Small intestine (tissue), 7 donors: ENCODE results near the gene PDE10A. TPM values are rescaled to one million over a fixed set of nuclear protein-coding genes. Genes with fewer than 3 reads are reported as not detected.
"Not testable (repeated sequence)": the region's sequence is repeated elsewhere in the genome, so short reads cannot be mapped to it uniquely, and the experiment has no call there.

Experiments used
- DNase-seq, 2 donors: peaks; one replicate each; pipeline versions ENCODE4 v3.0.0 to v3.0.0-alpha.2; 2013
- FAIRE-seq: peaks from 2 replicates; lab custom pipeline; 2012; peaks lifted over from hg19 to GRCh38; lab: Jason Lieb, UNC
- H3K27ac ChIP-seq, 3 donors: one replicate each; pipeline ENCODE4 v1.5.1; 2013; ENCODE audit warnings: low read length in 2 of 3, mild to moderate bottlenecking in 2 of 3, control low read depth in 1 of 3, inconsistent platforms in 1 of 3, low read depth in 1 of 3, moderate library complexity in 1 of 3
- H3K27me3 ChIP-seq, 3 donors: one replicate each; pipeline ENCODE4 v1.6.1; 2013; ENCODE audit warnings: low read length in 3 of 3, inconsistent platforms in 1 of 3; ENCODE audit not compliant: control insufficient read depth in 3 of 3, insufficient read depth in 3 of 3
- H3K36me3 ChIP-seq, 3 donors: one replicate each; pipeline ENCODE4 v1.6.1; 2013; ENCODE audit warnings: low read length in 3 of 3, inconsistent platforms in 1 of 3, low read depth in 1 of 3, mild to moderate bottlenecking in 1 of 3, moderate library complexity in 1 of 3; ENCODE audit not compliant: control insufficient read depth in 3 of 3, insufficient read depth in 2 of 3
- H3K4me1 ChIP-seq, 3 donors: one replicate each; pipeline ENCODE4 v1.6.1; 2013; ENCODE audit warnings: low read length in 2 of 3, inconsistent platforms in 1 of 3, low read depth in 1 of 3, mild to moderate bottlenecking in 1 of 3, moderate library complexity in 1 of 3; ENCODE audit not compliant: control insufficient read depth in 3 of 3, insufficient read depth in 2 of 3
- H3K4me3 ChIP-seq, 3 donors: one replicate each; pipeline ENCODE4 v1.5.1; 2013; ENCODE audit warnings: low read length in 3 of 3, control low read depth in 1 of 3, inconsistent platforms in 1 of 3, low read depth in 1 of 3, mild to moderate bottlenecking in 1 of 3, moderate library complexity in 1 of 3
- H3K9me3 ChIP-seq, 2 donors: one replicate each; pipeline ENCODE4 v1.6.1; 2013; ENCODE audit warnings: low read depth in 1 of 2, low read length in 1 of 2; ENCODE audit not compliant: control insufficient read depth in 2 of 2, insufficient read depth in 1 of 2
- WGBS, 3 donors: extraction: QIAGEN DNeasy Blood & Tissue Kit; methylation state at CpG; one replicate each; pipeline ENCODE4 v1.1.7; 2013; 5-methylcytosine and 5-hydroxymethylcytosine counted together
- polyA plus RNA-seq, 4 donors: library from polyadenylated mRNA; stranded (reverse) in 3 of 4; unstranded in 1 of 4; fragments of 200-250 nt in 3 of 4; fragments of 120-200 nt in 1 of 4; gene quantifications; one replicate each; pipeline versions ENCODE4 v1.2.1 to v1.2.3, GENCODE V29; 2013
- donor health status: healthy with polysubstance abuse.
- donor health status: control.
- donor health status: control.
- donor health status: Bipolar disorder and iron deficiency.
- donor health status: healthy.

The PDE10A gene
- polyA plus RNA-seq, 4 donors, result 0.22 to 2.0 (median 0.90) TPM

DNA sequence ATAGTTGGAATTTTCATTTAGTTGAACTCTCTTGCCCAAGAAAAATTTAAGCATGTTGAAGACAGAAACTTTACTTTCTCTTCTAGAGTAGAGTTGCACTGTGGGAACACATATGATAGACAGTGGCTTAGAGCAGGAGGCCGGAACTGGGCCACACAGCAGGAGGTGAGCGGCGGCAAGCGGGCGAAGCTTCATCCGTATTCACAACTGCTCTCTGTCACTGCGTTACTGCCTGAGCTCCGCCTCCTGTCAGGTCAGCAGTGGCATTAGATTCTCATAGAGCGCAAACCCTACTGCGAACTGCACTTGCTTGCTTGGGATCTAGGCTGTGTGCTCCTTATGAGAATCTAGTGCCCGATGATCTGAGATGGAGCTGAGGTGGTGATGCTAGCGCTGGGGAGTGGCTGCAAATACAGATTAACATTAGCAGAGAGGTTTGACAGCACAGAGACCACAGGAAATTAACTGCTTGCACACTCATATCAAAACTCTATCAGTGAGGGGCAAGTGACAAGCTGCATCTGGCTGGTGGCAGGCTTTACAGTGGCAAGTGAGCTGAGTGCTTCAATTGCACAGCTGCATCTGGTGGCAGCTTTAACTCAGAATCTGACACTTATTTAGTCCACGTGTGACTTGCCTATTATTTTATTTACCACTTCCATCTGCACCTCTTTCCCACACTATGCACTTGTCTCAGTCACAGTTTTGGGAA, 178.7 kb downstream of the PDE10A start:
- no peak overlapping the region for H3K27ac ChIP-seq
- no peaks in the 10 kb centered on the region for H3K4me1 ChIP-seq
- FAIRE-seq, result no peak
- H3K27me3 ChIP-seq, result no peaks in the 10 kb centered on the region
- H3K9me3 ChIP-seq, result no peaks in the 10 kb centered on the region
- 84 to 90% (median 86%) methylated on average over 13 of the region's 13 CpGs for WGBS, 3 donors
- DNase-seq, result no peak
- no peak overlapping the region for H3K4me3 ChIP-seq
- no peaks in the 10 kb centered on the region for H3K36me3 ChIP-seq

DNA sequence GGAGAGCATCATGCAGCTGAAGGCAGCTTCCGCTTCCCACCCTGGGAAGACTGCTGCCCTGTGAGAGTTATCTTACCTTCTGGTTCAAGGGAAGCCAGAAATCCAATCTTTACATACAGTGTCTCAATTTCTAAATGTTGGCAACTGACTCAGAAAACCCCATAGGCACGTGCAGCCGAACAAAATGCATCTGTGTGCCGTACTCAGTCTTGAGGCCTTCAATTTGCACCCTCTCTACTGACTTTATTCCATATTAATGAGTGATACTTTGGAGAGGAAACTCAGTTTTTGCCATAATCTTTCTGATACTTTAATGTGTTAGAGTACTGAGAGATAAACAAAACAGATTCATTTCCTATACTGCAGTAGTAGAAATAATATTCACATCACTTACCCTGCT, 181.1 kb downstream of the PDE10A start:
- Histone ChIP-seq H3K27ac (no peak overlapping the region), H3K27me3 (no peaks in the 10 kb centered on the region), H3K4me3 (no peak overlapping the region), H3K36me3 (no peaks in the 10 kb centered on the region), H3K4me1 (no peaks in the 10 kb centered on the region), H3K9me3 (no peaks in the 10 kb centered on the region)
- 79 to 97% (median 88%) methylated on average over 4 of the region's 4 CpGs for WGBS, 3 donors
- no peak for FAIRE-seq
- DNase-seq, result no peak

DNA sequence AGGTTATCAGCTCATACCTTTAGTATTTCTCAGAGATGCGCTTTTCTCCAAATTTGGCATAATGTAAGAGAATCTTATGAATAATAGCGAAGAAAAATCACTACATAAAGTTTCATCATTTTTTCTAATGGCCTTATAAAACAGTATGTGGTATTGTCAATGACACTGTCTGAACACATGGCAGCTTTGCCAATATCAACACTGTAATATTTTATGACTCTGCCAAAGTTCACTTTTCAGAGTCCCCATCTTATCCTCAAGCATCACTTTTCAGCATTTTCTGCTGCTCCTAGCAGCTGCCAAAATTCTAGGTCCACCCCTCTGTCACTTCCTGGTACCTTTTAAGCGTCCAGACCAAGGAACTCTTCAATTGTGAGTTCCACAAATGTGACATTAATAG, 182.1 kb downstream of the PDE10A start:
- Histone ChIP-seq H3K9me3 (no peaks in the 10 kb centered on the region), H3K27me3 (no peaks in the 10 kb centered on the region), H3K4me1 (no peaks in the 10 kb centered on the region), H3K36me3 (no peaks in the 10 kb centered on the region), H3K4me3 (no peak overlapping the region), H3K27ac (no peak overlapping the region)
- DNase-seq (peak in 1 of 2 donors; percentile 4), FAIRE-seq (no peak)
- WGBS, 3 donors, result 16 to 52% (median 36%) methylated on average over 3 of the region's 3 CpGs

DNA sequence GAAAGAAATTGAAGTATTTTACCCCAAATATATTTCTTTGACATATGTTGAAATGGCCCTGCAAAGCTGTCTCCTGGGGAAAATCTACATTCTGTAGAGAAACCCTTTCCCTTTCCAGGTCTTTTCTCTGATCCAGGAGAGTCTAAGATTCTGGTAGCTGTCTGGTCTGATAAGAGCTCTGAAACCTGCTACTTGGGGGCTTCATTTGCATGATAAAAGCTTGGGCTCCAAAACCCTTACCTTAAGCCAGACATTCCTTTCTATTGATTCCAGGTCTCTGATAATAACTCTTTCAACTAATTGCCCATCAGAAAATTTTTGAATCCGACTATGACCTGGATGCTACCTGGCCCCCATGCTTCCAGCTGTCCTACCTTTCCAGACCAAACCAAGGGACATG, 184.5 kb downstream of the PDE10A start:
- no peak for DNase-seq
- H3K9me3 ChIP-seq, result no peaks in the 10 kb centered on the region
- H3K27ac ChIP-seq, result no peak overlapping the region
- no peaks in the 10 kb centered on the region for H3K27me3 ChIP-seq
- 93 to 100% (median 93%) methylated on average over 1 of the region's 1 CpG for whole genome bisulfite sequencing, 3 donors
- no peak for FAIRE-seq
- no peaks in the 10 kb centered on the region for H3K4me1 ChIP-seq
- no peak overlapping the region for H3K4me3 ChIP-seq
- H3K36me3 ChIP-seq, result no peaks in the 10 kb centered on the region

DNA sequence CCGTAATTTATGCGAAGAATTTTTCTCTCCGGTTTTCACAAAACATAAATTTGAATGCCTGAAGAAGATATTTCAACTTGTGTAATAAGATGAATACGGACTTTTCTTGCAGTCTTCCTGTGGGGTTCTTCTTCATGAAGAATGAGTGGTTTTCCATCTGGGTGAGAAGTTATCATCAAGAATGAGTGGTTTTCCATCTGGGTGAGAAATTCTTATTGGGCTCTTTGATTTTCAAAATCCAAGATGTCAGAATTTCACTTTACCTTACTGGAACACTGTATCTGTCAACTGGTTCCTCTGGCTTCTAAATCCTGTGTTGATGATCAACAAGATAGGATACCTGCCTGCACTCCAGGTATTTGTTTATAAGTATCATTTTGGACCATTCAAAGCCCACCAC, 193.6 kb downstream of the PDE10A start:
- Histone ChIP-seq H3K4me3 (no peak overlapping the region), H3K36me3 (no peaks in the 10 kb centered on the region), H3K27ac (no peak overlapping the region), H3K27me3 (no peaks in the 10 kb centered on the region), H3K9me3 (no peaks in the 10 kb centered on the region), H3K4me1 (no peaks in the 10 kb centered on the region)
- no peak for DNase-seq
- 89 to 95% (median 94%) methylated on average over 4 of the region's 4 CpGs for WGBS, 3 donors
- FAIRE-seq, result no peak

DNA sequence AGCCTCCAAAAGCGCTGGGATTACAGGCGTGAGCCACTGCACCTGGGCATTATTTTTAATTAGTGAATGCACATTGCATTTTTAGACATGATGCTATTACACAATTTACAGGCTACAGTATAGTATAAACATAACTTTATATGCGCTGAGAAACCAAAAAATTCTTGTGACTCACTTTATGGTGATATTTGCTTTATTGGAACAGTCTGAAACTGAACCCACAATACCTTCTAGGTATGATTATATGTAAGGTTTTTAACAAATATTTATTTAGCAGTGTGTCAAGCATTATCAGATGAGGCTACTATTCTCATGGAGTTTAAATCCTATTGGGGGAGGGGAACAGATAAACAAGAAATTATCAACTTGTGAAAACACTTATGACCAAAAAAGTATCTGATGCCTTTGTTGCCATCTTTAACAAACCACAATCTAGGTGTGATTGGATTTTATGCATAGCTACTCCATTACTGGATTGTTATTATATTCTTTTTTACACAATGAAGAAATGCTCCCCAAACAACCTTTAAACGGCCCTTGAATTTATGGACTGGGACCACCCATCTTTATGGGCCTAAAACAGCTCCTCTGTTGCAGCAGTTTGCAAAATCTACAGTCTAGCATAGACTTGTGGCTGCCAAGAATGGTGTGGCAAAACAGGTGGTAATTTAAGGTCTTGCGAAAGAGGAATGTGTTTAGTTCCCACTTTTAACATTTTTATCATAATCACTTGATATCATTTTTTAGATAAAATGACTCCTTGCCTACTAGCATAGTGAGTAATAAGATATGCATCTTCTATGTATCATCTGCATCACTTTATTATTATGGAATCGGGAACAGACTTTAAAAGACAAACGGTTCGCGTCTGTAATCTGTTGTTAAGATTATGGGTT, 194.5 kb downstream of the PDE10A start:
- Histone ChIP-seq H3K27ac (no peak overlapping the region), H3K27me3 (no peaks in the 10 kb centered on the region), H3K4me1 (no peaks in the 10 kb centered on the region), H3K36me3 (no peaks in the 10 kb centered on the region), H3K4me3 (no peak overlapping the region), H3K9me3 (peaks cover 0 to 4% of the 10 kb centered on the region in 2 donors)
- DNase-seq (no peak), FAIRE-seq (no peak)
- WGBS, 3 donors, result 87 to 90% (median 89%) methylated on average over 9 of the region's 9 CpGs

DNA sequence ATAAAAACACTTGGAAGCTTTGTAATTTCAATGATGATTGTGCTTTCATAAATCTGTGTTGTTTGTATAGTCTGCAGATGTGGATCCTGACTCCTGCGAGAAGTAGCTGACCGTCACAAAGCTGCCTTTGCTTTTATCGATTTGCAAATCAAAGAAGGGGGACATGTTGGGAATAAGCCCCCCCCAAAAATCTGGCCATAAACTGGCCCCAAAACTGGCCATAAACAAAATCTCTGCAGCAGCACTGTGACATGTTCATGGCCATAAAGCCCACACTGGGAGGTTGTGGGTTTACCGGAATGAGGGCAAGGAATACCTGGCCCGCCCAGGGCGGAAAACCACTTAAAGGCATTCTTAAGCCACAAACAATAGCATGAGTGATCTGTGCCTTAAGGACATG, 199.5 kb downstream of the PDE10A start:
- not testable (repeated sequence) for FAIRE-seq, H3K4me1 ChIP-seq, H3K4me3 ChIP-seq, H3K9me3 ChIP-seq, DNase-seq, H3K27ac ChIP-seq, H3K36me3 ChIP-seq, H3K27me3 ChIP-seq
- WGBS, 3 donors, result 89 to 93% (median 89%) methylated on average over 6 of the region's 6 CpGs

DNA sequence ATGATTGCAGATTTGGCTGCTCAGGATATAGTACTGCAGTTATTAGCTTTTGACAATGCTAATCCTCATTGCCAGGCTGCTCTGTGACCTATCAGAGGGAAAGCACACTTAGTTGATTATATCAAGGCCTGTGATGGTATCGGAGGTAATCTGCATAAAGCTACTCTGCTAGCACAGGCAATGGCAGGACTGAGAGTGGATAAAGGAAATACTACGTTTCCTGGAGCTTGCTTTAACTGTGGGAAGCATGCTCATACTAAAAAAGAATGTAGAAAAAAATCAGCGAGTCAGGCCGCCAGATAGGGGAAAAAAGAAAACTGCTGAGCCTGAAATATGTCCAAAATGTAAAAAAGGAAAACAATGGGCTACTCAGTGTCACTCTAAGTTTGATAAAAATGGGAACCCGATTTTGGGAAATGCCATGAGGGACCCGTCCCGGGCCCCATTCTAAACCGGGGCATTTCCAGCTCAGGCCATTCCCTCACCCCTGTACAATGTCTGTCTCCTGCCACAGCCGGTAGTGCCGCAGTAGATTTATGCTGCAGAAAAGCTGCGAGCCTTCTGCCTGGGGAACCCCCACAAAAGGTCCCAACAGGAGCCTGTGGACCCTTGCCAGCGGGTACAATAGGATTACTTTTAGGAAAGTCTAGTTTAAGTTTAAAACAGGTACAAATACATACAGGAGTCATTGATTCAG, 203.3 kb downstream of the PDE10A start:
- WGBS, 3 donors, result 37 to 76% (median 66%) methylated on average over 12 of the region's 12 CpGs
- not testable (repeated sequence) for H3K27ac ChIP-seq

More for the DNA sequence above, 203.3 kb downstream of the PDE10A start:
- not testable (repeated sequence) for H3K36me3 ChIP-seq, H3K4me3 ChIP-seq, H3K27me3 ChIP-seq, DNase-seq, H3K9me3 ChIP-seq, FAIRE-seq, H3K4me1 ChIP-seq
